HG03060 (cell line): ENCODE results near the gene RUVBL2.

ENCODE experiments used
- ATAC-seq: cut with Tn5 transposase; IDR thresholded peaks from one replicate; pipeline ENCODE4 v1.9.1; 2021; ENCODE audit warnings: low read depth, moderate number of reproducible peaks; ENCODE audit not compliant: unreplicated experiment

Gene RUVBL2

DNA sequence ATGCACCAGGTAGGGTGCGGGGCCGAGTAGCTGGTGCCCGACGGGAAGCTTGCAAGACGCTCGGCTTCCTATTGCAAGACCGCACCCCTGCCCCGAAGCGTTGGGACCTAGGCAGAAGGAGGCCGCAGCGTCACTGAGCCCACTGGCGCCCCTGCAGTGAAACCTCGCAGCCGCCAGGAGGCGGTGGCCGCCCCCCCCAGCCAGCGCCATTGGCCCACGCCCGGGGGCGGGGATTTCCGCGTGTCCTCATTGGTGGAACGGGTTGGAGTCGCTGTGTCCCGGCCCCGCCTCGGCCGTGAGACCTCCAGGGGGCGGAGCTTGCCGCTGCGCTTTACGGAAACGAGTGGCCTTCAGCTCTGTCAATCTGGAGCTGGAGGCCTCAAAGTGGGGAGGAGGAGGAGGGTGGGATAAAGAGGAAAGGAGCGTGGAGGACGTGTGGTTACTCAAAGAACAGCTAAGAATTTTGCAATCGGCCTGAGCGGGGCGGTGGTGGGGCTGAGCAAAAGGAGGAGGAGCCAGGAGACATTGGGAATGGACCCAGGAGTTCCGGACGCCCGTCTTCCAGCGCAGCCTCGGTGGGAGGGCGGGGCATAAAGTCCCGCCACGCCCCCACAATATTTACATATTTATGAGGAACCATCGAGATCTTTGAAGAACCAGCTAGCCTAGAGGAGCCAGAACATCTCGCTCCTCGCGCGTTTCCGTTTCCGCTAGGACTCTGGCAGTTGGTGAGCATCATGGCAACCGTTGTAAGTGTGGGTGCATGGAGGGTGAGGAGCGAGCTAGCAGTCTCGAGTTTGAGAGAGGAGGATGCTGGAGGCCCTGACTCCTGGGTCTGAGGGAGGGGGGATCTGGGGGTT is at the start of gene RUVBL2, which contains the start of gene GYS1:
RUVBL2 (plus strand) TSS at position 713 of the 860 bp plus-strand sequence; CDS start at position 738, 25 bp downstream.
GYS1 (minus strand) TSS at position 135 of the 860 bp plus-strand sequence. CDS start 197 bp downstream, outside the sequence.
- ATAC-seq = peak; percentile 69

DNA sequence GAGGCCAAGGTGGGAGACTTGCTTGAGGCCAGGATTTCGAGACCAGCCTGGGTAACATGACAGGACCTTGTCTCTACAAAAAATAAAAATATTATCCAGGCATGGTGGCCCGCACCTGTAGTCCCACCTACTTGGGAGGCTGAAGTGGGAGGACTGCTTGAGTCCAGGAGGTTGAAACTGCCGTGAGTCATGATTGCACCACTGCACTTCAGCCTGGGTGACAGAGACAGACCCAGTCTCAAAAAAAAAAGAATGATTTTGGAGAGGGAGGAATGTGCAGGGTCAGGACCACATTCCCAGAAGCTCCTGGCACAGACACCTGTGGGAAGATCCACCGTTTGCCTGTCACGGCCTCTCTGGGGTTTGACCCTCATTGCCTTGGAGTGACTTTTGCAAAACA is 48.3 kb upstream of the RUVBL2 start:
- ATAC-seq = no peak

DNA sequence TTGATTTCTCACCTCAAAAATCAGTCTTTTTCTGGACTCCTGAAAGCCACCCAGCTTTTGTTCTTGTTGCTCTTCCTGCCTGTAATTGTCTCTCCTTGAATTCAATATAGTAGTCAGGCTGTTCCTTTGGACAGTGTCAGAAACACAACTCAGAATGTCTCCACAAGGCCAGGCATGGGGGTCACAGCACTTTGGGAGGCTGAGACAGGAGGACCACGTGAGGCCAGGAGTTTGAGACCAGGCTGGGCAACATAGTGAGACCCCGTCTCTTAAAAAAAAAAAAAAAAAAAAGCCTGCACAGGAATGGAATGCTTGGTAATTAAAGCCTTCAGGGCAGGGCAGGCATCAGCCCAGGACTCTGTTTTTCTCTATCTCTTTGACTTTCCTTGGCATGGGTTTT is 47.9 kb upstream of the RUVBL2 start:
- no peak for ATAC-seq

DNA sequence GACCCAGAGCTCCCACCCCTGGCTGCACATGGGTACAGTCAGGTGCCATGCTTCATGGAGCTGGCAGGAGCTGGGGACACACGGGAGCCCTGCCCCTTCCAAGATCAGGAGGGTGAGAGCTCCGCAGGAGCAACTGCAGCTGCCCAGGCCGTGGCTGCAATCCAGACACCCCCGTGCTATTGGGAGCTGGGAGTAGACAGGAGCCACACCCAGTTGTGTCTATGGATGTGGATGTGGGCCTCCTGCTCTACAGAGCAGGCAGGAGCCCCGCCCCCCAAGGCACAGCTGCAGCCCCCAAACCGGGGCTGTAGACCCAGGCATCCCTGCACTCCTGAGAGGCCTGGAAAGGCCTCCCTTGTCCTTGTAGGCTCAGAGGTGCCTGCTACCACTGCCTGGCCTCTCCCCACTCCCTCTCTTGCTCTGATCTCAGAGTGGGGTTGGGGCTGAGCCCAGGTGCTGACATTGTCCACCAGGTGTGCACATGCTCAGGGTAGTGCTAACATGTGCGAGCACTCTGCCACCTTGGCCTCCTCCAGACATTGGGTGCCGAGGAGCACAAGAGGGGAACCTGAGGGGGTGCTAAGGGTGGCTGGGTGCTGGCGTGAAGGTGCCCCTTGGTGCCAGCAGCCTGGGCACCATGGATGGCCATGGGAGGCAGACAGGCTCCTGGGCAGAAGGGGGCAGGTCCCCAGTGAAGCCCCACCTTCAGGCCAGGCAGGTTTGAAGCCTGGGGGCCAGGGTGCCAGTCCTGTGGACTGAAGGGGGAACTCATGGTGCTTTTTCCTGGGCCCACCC is 47.0 kb upstream of the RUVBL2 start:
- ATAC-seq = no peak

DNA sequence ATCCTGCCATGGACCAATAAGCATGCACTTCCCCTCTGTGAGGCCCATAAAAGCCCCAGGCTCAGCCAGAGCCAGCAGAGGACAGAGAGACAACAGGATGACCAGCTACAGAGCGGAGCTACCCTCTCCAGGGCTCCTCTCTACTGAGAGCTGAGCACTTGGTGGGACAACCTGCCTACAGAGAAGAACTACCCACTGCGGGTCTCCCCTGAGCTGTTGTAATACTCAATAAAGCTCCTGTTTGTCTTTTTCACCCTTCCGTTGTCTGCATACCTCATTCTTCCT is 46.5 kb upstream of the RUVBL2 start:
- ATAC-seq = no peak

DNA sequence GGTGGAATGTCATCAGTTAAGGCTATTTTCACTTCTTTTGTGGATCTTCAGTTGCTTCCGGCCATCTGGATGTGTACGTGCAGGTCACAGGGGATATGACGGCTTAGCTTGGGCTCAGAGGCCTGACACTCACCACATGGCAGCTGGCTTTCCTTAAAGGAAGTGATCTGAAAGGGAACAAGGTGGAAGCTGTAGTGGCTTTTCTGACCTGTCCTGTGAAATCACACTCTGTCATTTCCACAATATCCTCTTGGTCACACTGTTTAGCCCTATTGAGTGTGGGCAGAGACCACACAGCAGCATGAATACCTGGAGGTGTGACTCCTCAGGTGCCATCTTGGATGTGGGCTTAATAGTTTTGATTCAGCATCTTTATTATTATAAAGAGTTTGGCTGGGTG is 43.5 kb upstream of the RUVBL2 start:
- ATAC-seq = no peak

DNA sequence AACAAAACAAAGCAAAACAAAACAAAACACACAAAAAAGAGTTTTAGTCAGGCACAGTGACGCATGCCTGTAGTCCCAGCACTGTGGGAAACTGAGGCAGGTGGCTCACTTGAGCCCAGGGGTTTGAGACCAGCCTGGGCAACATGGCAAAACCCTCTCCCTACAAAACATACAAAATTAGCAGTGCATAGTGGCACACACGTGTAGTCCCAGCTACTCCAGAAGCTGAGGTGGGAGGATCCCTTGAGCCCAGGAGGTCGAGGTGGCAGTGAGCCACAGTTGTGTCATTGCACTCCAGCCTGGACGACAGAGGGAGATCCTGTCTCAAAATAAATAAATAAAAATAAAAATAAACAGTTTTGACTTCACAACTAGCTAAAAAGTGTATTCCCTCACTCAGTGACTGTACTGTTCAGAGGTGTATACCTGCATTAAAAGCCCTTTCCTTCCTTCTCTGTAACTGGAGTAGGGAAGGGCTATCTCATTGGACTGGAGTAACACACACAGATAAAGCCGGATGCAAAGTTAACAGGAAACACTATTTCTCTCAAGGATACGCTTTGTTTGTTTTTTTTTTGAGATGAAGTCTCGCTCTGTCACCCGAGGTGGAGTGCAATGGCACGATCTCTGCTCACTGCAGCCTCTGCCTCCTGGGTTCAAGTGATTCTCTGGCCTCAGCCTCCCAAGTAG is 42.7 kb upstream of the RUVBL2 start:
- ATAC-seq = no peak

DNA sequence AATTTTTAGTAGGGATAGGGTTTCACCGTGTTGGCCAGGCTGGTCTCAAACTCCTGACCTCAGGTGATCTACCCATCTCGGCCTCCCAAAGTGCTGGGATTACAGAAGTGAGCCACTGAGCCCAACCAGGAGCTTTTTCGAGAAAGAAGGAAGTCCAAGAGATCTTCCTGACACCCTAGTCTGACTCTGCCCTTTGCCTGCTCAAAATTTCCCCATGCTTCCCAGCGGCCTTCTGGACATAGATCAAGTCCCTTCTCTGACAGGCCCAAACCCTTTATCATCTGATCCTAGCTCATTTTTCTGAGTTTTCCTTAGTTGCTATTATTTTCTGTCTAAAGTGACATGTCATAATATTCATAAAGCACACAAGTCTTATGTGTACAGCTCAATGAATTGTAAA is 40.5 kb upstream of the RUVBL2 start:
- ATAC-seq = no peak

DNA sequence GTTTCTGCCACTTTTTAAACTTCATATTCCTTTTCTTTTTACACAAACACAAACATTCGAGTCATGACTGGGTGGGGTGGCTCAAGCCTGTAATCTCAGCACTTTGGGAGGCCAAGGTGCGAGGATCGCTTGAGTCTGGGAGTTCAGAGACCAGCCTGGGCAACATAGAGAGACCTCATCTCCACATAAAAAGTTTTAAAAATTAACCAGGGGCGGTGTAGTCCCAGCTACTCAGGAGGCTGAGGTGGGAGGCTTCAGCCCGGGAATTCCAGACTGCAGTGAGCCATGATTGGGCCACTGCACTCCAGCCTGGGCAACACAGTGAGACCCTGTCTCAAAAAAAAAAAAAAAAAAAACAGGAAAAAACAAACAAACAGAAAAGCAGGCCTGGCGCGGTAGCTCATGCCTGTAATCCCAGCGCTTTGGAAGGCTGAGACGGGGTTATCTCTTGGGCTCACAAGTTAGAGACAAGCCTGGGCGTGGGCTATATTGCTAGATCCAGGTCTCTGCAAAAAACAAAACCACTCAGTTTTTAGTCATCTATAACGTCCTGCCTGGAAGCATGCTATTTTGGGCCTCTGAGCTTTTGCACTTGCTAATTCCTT is 39.6 kb upstream of the RUVBL2 start:
- no peak for ATAC-seq

DNA sequence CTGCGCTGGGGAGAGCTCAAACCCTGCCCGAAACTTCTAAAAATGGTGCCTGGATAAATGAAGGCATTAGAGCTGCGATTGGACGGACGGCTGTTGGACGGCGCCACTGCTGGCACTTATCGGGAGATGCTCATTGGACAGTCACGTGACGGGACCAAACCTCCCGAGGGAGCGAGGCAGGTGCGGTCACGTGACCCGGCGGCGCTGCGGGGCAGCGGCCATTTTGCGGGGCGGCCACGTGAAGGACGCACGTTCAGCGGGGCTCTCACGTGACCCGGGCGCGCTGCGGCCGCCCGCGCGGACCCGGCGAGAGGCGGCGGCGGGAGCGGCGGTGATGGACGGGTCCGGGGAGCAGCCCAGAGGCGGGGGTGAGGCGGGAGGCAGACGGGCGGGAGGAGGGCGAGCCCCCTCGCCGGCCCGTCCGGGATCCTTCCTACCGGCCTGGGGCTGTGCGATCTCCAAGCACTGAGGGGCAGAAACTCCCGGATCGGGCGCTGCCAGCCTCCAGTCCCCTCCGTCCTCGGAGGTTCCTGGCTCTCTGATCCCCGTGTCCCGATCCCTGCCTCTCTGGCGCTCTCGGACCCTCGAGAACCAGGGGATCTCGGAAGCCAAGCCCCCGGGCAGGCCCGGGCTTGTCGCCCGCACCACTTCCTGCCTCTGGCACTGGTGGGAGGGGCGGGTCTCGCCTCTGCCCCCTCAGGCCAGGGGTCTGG is 38.9 kb upstream of the RUVBL2 start, which contains the start of gene BAX:
BAX (plus strand) TSS at position 281 of the 713 bp plus-strand sequence; CDS start at position 335, 54 bp downstream.
- ATAC-seq = peak; percentile 64

DNA sequence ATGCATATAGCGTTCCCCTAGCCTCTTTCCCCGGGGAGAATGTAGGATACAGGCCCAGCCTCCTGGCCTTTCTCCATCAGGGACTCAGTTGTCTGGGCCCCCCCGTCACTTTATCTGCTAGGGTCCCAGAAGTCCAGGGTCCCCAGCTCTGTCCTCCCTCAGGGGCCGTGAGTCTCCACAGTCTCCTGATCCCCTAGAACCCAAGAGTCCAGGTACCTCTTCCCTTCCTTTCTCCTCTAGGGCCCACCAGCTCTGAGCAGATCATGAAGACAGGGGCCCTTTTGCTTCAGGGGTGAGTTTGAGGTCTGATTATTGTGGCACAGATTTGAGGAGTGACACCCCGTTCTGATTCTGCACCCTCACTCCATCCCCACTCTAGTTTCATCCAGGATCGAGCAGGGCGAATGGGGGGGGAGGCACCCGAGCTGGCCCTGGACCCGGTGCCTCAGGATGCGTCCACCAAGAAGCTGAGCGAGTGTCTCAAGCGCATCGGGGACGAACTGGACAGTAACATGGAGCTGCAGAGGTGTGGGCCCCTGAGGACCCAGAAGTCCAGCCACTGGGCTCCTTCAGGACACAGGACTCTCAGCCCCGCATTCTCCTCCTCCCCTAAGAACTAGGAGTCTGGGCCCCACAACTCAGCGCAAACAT is 38.3 kb upstream of the RUVBL2 start:
- ATAC-seq = no peak

DNA sequence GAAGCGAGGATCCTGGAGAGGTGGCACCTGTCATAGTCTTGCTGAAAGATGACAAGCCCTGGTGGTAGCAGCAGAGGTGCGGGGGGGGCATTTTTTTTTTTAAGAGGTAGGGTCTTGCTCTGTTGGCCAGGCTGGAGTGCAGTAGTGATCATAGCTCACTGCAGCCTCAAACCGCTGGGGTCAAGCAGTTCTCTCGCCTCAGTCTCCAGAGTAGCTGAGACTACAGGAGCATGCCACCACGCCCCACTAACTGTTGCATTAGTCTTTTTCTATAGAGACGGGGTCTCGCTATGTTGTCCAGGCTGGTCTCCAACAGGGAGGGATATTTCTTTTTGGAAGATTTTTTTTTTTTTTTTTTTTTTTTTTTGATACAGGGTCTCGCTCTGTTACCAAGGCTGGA is 35.7 kb upstream of the RUVBL2 start:
- no peak for ATAC-seq

DNA sequence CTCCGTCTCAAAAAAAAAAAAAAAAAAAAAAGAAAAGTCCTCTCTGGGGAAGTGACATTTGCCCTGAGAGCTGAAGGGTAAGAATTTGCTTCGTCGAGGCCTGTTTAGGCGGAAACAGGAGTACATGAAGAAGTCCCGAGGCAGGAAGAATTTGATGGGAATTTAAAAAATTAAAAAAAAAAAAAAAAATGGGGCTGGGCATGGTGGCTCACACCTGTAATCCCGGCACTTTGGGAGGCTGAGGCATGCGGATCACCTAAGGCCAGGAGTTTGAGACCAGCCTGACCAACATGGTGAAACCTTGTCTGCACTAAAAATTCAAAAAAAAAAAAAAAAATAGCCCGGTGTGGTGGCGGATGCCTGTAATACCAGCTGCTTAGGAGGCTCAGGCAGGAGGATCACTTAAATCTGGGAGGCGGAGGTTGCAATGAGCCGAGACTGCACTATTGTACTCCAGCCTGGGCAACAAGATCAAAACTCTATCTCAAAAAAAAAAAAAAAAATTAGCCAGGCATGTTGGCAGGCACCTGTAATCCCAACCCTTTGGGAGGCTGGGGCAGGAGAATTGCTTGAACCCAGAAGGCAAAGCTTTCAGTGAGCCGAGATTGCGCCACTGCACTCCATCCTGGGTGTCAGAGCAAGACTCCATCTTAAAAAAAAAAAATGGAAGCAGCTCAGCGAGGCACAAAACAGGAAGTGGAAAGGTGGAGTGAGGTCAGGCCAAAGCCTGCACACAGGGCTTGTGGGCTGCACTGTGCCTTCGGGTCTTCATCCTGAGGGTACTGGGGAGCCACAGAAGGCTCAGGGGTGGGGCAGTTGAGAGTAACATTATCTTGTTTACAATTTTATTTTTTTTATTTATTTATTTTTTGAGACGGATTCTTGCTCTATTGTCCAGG is 34.1 kb upstream of the RUVBL2 start:
- ATAC-seq = no peak

DNA sequence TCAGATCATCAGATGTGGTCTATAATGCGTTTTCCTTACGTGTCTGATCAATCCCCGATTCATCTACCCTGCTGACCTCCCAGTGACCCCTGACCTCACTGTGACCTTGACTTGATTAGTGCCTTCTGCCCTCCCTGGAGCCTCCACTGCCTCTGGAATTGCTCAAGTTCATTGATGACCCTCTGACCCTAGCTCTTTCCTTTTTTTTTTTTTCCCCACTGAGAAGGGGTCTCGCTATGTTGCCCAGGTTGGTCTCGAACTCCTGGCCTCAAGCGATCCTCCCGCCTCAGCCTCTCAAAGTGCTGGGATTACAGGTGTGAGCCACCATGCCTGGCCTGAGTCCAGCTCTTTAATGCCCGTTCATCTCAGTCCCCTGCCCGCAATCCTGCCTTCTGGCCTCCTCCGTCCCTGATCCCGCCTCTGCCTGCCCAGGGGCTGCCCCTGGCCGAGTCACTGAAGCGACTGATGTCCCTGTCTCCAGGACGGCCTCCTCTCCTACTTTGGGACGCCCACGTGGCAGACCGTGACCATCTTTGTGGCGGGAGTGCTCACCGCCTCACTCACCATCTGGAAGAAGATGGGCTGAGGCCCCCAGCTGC is 32.5 kb upstream of the RUVBL2 start:
- ATAC-seq = no peak

DNA sequence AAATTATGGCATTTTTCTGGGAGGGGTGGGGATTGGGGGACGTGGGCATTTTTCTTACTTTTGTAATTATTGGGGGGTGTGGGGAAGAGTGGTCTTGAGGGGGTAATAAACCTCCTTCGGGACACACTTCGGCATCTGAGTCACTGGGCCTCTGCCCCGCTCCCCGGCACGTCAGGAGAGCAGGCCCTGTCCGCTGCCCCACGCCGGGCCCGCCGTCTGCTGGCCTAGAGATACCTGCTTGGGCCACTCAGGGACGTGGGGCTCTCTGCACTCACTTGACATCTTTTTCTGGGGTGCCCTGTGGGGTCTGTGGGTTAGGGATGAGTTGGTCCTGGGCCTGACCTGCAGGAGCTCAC is 32.0 kb upstream of the RUVBL2 start:
- ATAC-seq = no peak

DNA sequence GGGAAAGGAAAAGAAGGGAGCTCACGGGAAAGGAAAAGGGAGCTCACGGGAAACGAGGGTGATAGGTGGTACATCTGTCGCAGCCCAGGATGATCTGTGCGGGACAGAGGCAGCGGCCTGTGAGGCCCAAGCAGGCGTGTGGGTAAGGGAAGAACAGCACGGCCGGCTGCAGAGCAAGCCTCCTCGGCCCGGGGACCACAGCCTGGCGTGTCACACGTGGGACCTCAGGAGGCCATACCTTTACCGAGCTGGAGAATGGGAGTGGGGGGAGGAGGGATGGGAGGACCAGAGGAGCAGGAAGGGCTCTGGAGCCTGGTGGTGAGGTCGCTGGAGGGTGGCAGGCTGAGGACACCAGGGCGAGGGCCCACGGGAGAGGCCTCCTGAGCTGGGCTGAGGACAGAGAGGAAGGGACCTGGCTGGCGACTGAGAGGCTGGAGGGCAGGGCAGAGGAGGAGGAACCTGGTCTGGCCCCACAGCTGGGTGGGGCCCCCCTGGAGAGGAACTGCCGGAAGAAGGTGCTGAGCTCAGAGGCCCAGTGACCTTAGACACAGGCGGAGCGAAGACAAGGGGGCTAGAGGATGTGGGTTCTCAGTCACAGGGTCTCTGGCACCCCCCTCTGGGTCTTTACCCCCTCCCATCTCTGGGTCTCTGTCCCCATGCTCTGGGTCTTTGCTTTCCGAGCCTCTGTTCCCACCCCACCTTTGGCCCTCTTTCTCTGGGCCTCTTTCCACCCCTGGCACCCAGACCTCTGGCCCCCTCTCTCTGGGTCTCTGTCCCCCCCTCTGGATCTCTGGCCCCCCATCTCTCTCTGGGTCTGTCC is 31.4 kb upstream of the RUVBL2 start:
- no peak for ATAC-seq

DNA sequence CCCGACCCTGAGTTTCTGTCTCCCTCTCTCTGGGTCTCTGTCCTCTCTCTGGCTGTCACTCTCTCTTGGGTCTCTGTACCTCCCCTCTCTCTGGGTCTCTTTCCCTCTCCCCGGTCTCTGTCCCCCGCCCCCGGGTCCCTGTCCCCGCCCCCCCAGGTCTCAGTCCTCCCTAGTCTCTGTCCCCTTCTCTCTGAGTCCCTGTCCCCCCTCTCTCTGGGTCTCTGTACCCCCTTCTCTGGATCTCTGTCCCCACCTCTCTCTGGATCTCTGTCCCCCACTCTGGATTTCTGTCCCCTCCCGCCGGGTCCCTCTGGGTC is 30.9 kb upstream of the RUVBL2 start:
- no peak for ATAC-seq
